T-helper 1 cell treated with Interleukin-12 subunit alpha and Interleukin-12 subunit beta and Interleukin-4 antibody, amounts not matched to agents 30 ng/mL and 1 ng/mL, for 36 hours (primary cell): ENCODE measurements around the gene FAM50A. TPM values are rescaled to one million over a fixed set of nuclear protein-coding genes. Genes with fewer than 3 reads are reported as not detected.
"Not testable (repeated sequence)": the region's sequence is repeated elsewhere in the genome, so short reads cannot be mapped to it uniquely, and the experiment has no call there.

Experiments used
- intact Hi-C: fragments of 100-400 bp; cut with micrococcal nuclease; formaldehyde crosslinking; loops from one replicate; pipeline ENCODE4 v1.15.1; 2024
- total RNA-seq: library from RNA; stranded (reverse); gene quantifications from 2 replicates; pipeline ENCODE4 v1.2.3, GENCODE V29; 2022

FAM50A gene
- total RNA-seq: 85.2 and 90.9 TPM in 2 replicates

DNA sequence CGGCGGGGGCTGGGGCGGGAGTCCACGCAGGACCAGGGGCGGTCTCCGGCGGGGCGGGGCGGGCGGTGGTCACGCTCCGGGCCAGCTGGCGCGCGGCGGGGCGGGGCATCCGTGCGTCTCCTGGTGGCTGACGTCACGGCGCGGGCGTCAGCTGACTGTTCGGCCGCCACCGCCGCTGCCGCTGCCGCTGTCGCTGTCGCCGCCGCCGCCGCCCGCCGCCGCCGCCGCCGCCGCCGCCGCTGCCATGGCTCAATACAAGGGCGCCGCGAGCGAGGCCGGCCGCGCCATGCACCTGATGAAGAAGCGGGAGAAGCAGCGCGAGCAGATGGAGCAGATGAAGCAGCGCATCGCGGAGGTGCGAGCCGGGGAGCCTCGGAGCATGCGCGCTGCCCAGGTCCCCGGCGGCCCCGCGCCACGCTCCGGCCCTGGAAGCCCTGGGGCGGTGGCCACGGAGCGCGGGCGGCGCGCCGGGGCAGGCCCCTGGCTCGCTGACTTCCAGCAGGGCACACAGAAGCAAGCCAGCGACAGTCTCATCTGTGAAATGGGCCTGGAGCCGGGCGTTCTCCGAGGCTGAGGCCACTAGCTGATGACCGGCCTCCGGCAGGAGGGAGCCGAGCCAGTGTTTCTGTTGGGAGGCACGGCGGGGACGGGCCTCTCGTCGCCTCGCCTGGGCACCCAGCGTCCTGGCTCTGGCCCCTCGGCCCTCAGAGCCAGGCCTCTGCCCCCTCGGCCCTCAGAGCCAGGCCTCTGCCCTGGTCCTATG lies at the start of gene FAM50A:
TSS of gene FAM50A (plus strand) at position 150 of the 763 bp plus-strand sequence. CDS start at position 245, 95 bp downstream.
- intact Hi-C loops: loop anchor here (2.0 to 5.0 kb wide), 2 partner anchors 35 to 73 kb away; partner anchors contain the start of genes FAM3A and LAGE3

DNA sequence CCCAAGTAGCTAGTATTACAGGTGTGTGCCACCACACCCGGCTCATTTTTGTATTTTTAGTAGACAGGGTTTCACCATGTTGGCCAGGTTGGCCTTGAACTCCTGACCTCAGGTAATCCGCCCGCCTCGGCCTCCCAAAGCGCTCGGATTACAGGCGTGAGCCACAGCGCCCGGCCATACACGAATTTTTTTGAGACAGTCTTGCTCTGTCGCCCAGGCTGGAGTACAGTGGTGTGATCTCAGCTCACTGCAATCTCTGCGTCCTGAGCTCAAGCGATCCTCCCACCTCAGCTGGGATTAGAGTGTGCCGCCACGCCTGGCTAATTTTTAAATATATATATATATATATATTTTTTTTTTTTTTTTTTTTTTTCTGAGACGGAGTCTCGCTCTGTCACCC lies 47.6 kb upstream of the FAM50A start:
- intact Hi-C loops: loop anchor here (5.0 kb wide), 6 partner anchors 41 to 469 kb away; partner anchors contain the start of genes ARHGAP4, FAM3A, GDI1 and HCFC1

DNA sequence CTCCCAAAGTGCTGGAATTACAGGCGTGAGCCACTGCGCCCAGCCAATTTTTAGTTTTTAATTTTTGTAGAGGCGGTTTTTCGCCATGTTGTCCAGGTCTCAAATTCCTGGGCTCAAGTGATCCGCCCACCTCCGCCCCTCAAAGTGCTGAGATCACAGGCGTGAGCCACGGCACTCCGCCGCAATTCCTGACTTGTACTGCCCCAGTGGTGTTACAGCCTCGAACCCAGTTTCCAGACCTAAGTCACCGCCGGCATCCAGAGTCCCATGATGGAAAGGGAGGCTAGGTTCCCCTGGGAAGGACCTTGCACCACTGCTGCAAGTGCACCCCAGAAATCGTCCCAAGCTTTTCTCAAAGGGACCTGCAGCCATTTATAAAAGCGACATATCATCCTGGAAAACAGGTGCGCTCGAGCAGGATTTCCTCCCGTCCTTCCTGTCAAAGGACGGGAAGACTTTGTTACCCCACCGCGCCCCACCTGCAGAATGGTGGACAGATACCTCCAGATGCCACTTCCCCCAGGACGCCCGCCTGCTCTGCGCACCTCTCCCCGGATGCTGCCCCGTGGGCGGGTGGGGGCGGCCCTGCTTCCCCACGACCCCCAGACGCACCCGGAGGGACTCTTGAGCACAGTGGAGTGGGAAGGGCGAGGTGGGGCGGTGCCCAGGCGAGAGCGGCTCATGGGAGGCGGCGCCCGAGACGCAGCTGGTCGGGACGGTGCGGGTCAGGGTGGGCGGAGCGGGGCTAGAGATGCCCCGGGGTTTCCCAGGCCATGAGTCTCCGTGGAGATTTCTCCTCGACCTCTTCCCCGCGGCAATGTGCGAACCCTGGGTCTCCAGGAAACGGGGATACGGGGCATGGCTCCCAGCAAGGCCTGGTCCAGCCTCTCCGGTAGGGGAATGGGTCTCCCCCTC lies 46.7 kb upstream of the FAM50A start:
- intact Hi-C loops: loop anchor here (5.0 kb wide), 6 partner anchors 40 to 470 kb away; partner anchors contain the start of genes ARHGAP4, FAM3A, GDI1 and HCFC1

DNA sequence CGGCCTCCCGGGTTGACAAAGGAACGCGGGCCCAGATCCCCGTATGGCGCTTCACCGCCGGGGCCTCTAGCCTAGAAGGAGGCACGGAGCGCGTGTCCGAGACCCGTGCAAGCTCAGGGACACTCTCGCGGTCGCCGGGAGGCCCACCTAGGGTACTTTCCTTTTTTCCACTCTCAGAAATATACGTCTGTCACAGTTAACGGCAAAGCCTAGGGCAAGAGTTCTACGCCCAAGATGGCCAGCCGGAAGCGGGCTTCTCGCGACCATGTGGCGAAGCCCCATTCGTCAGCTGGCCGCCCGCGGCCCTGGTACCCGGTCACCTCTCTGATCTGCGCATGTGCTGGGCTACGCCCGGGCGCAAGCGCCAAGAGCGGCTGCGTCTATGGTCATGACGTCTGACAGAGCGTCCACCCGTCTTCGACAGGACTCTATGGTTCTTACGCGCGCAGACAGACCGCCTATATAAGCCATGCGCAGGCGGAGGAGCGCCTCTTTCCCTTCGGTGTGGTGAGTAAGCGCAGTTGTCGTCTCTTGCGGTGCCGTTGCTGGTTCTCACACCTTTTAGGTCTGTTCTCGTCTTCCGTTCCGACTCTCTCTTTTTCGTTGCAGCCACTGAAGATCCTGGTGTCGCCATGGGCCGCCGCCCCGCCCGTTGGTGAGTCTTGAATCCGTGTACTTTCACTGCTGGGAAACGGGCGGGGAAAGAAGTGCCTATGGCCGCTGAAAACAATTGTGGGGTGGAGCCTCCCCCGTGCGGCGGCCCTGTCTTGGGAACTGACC lies 45.9 kb upstream of the FAM50A start, which contains the start of gene RPL10:
TSS of gene RPL10 (plus strand) at position 490 of the 780 bp plus-strand sequence. CDS start at position 633, 143 bp downstream.
- intact Hi-C loops: loop anchor here (5.0 kb wide), 6 partner anchors 39 to 471 kb away; partner anchors contain the start of genes ARHGAP4, FAM3A, GDI1 and HCFC1

GRCh38 chrX:154398668-154399526 lies 45.0 kb upstream of the FAM50A start:
- intact Hi-C loops: loop anchor here (1.0 to 5.0 kb wide), 7 partner anchors 12 to 472 kb away; partner anchors contain the start of genes ARHGAP4, FAM3A, GDI1 and HCFC1

DNA sequence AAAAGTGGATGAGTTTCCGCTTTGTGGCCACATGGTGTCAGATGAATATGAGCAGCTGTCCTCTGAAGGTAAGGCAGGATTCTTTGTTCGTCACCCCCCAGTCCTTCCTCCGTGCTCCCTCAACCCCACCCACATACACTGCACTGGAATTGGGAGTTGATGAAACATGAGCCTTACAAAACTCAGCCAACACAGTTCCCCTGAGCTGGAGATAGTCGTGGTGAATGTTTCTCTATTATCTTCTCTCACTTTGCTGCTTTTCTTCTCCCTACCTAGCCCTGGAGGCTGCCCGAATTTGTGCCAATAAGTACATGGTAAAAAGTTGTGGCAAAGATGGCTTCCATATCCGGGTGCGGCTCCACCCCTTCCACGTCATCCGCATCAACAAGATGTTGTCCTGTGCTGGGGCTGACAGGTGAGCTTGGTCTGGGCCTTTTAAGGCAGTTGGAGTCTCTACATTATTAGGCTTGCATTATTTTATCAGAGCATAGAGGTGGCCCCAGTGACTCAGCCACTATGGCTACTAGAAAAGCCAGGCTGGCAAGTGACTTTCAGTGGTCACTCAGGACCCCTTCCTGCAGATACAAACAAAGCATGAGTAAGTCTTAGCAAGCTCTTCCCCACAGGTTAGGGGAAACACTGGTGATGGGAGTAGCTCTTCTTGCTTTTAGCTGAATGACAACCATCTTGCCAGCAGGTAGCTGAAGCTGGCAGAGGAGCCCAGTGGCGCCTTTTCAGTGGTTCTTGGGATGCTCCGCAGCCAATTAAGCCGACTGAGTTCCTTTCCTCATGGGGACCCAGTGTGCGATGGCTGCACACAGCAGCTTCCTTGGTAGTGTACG lies 44.2 kb upstream of the FAM50A start:
- intact Hi-C loops: loop anchor here (1.0 to 5.0 kb wide), 7 partner anchors 12 to 472 kb away; partner anchors contain the start of genes ARHGAP4, FAM3A, GDI1 and HCFC1

GRCh38 chrX:154400369-154400817 lies 43.5 kb upstream of the FAM50A start:
- intact Hi-C loops: not testable (repeated sequence)

DNA sequence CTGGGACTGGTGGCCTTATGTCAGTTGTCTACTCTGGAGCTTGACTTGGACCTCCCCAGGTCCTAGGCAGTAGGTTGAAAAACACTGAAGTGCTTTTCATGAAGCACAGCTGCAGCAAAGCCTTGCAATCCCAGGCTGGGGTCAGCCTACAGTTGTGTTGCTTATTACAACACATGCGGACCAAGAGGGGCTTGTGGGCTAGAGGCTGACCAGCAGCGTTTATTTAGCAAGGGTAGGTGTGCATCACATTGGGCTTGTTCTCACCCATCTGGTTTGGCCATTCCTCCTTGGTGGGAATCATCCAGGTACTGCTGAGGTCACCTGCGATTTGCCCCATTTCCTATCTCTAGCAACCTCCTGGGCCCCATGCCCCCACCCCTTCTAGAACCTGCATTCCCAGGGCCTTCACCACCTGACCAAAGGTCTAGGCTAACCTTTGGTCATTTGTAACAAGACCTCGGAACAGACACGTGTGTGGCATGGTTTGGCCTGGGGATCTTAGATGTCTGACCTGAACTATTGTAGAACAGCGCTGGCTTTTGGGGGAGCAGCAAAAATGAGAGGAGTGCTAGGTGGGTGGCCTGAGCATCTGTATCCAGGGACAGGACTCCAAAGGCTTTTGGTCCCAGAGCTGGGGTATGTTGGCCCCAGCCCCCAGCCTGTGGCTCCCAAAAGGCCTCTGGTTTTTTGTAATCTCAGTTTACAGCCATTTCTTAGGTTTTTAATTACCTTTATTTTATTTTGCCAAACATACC lies 42.7 kb upstream of the FAM50A start:
- intact Hi-C loops: no loop called here

DNA sequence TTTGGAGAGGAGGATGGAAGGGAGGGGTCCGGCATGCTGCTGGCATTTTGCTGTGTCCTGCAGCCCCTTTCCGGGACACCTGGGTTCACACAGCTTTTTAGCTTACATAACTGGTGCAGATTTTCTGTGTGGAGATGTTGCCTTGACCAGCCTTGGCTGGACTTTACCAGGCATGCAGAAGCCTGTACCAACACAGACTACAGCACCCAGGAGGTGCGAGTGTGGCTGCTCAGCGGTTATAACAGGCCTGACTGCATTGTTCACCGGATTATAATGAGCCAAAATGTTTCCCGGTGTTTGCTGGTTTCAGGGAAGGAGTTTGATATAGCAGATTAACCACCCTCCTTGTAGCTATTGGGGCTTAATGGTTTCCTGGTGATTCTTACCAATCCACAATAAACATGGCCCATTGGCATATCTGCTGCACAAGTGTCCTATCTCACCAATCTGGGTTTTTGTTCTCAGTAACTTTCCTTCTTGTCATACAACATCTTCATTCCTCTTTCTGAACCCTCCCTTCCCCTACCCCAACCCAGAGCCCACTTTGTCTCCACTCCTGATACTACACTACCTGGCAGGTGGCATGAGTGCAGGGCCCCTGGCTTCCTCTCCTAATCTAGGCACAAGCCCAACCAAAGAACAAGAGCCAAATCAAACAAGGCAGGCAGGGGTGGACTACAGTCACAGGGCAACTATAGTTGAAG lies 41.9 kb upstream of the FAM50A start:
- intact Hi-C loops: no loop called here

GRCh38 chrX:154402622-154403127 lies 41.3 kb upstream of the FAM50A start:
- intact Hi-C loops: no loop called here

- intact Hi-C loops: no loop called here
Observed at GRCh38 chrX:154403192-154403591, 40.7 kb upstream of the FAM50A start.

DNA sequence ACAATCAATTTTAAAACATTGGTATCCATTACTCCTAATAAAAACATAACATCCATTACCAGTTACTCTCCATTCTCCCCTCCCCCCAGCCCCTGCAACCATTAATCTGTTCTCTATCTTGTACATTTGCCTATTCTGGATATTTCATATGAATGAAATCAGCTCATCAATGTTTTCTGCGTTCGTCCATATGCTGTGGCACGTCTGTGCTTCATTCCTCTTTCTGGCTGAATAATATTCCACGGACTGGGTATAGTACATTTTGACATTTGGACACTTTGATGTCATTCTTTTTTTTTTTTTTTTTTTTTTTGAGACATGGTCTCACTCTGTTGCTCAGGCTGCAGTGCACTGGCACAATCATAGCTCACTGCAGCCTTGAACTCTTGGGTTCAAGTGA lies 40.1 kb upstream of the FAM50A start:
- intact Hi-C loops: no loop called here

- intact Hi-C loops: no loop called here
Observed at GRCh38 chrX:154404625-154405192, 39.2 kb upstream of the FAM50A start.

- intact Hi-C loops: no loop called here
Observed at GRCh38 chrX:154408659-154409221, 35.2 kb upstream of the FAM50A start.

DNA sequence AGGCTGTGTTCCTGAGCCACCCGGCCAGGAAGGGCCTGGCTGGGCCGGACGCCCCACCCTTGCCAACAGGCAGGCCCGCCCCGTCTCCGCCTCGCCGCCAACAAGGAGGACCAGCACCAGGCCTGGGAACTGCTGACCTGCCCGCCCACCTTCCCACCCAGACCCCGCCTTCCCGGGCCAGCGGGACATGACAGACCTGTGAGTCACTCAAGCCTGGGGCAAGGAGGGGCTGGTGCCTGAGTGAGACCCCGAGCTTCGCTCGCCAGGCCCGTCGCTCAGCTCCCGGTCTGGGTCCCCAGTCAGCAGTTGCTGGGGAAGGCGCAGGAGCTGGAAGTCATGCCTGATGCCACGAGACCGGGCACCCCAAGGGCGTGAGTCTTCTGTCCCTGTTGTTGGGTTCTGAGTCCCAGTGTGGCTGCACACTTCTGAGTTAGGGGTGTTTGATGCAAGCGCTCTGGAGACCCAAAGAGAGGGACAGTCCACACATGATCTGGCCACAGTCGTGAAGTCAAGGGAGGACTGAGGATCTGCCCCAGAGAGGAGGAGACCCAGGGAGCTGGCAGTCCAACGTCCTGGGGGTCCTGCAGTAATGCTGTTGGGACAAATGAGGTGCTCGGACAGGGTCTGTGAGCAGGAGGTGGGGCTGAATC lies 34.6 kb upstream of the FAM50A start, which contains the start of gene DNASE1L1:
TSS of gene DNASE1L1 (minus strand) at position 33 of the 650 bp plus-strand sequence. CDS start 3,686 bp downstream, outside the sequence.
- intact Hi-C loops: no loop called here

- intact Hi-C loops: loop anchor here (1.0 to 5.0 kb wide), 5 partner anchors 13 to 105 kb away; partner anchors contain the start of genes ATP6AP1, FAM3A and LAGE3
Observed at GRCh38 chrX:154411981-154412340, 32.0 kb upstream of the FAM50A start.
